Measurements from ENCODE around the gene ATP1B3.

- no peak for TF ChIP-seq EZH2 (IDR thresholded peaks at IDR 0.05; ENCODE audit: low read length)
- TF ChIP-seq CTCF (optimal IDR thresholded peaks at IDR 0.05 in 1 of 3, IDR thresholded peaks at IDR 0.05 in 1 of 3, conservative IDR thresholded peaks at IDR 0.05 in 1 of 3; ENCODE audit: extremely low read depth in 1 of 3, insufficient read depth in 2 of 3, low read length in 3 of 3), result no peak
Measured at GRCh38 chr3:141870091-141870687, 6.3 kb upstream of the ATP1B3 start.

Data from keratinocyte (primary cell).